HK-2 (cell line): ENCODE results near the gene NTN3.
A peak's percentile ranks its signal among the peaks of the same experiment; 100 is the strongest.
"Not testable (repeated sequence)": the region's sequence is repeated elsewhere in the genome, so short reads cannot be mapped to it uniquely, and the experiment has no call there.

Experiments used
- DNase-seq: peaks from one replicate; pipeline ENCODE4 v3.0.0-alpha.2; 2018; ENCODE audit not compliant: unreplicated experiment

Gene NTN3

GRCh38 chr16:2471016-2471652 lies at the start of gene NTN3:
Gene NTN3 (plus strand): TSS chr16:2471297. CDS start chr16:2471702, 405 bp downstream.
- no peak for DNase-seq

GRCh38 chr16:2422123-2422867 lies 48.8 kb upstream of the NTN3 start:
- no peak for DNase-seq

GRCh38 chr16:2424061-2425007 lies 46.8 kb upstream of the NTN3 start:
- DNase-seq, result no peak

- no peak for DNase-seq
These were observed 46.0 kb upstream of the NTN3 start for GRCh38 chr16:2425008-2425518.

- DNase-seq, result no peak
These were observed 45.2 kb upstream of the NTN3 start for GRCh38 chr16:2425825-2426430.

GRCh38 chr16:2426941-2427361 lies 44.1 kb upstream of the NTN3 start:
- DNase-seq, result no peak

- DNase-seq, result no peak
These were observed 43.6 kb upstream of the NTN3 start for GRCh38 chr16:2427526-2427925.

GRCh38 chr16:2428051-2428783 lies 42.9 kb upstream of the NTN3 start:
- DNase-seq, result peak; percentile 65

GRCh38 chr16:2428784-2429033 lies 42.4 kb upstream of the NTN3 start:
- DNase-seq, result no peak

- peak; percentile 95 for DNase-seq
These were observed 41.9 kb upstream of the NTN3 start, which contains the start of gene CCNF for GRCh38 chr16:2429034-2429770. Gene CCNF (plus strand): TSS chr16:2429447. CDS start chr16:2429482, 35 bp downstream.

GRCh38 chr16:2429771-2430663 lies 41.1 kb upstream of the NTN3 start:
- DNase-seq, result no peak

GRCh38 chr16:2432286-2432685 lies 38.8 kb upstream of the NTN3 start:
- DNase-seq, result no peak

- no peak for DNase-seq
These were observed 38.1 kb upstream of the NTN3 start for GRCh38 chr16:2432801-2433505.

- DNase-seq, result not testable (repeated sequence)
These were observed 35.9 kb upstream of the NTN3 start for GRCh38 chr16:2435236-2435635.

GRCh38 chr16:2436110-2436509 lies 35.0 kb upstream of the NTN3 start:
- DNase-seq, result no peak

- DNase-seq, result no peak
These were observed 33.9 kb upstream of the NTN3 start for GRCh38 chr16:2437032-2437790.

- DNase-seq, result no peak
These were observed 33.0 kb upstream of the NTN3 start for GRCh38 chr16:2438121-2438520.

- DNase-seq, result no peak
These were observed 31.5 kb upstream of the NTN3 start for GRCh38 chr16:2439598-2439997.
